CD4-positive, alpha-beta T cell treated with Interleukin-6 at 100 ng/mL for 8 hours (primary cell): ENCODE results near the gene ANTXR2.

ENCODE experiments used
- DNase-seq: peaks from one replicate; pipeline ENCODE4 v3.0.0-alpha.2; 2020; ENCODE audit warnings: mixed read lengths, low spot score

The ANTXR2 gene

GRCh38 chr4:79983431-79983830, 89.6 kb downstream of the ANTXR2 start:
- DNase-seq: no peak

GRCh38 chr4:79982601-79983322, 90.3 kb downstream of the ANTXR2 start:
- DNase-seq: no peak

- no peak for DNase-seq
Measured at GRCh38 chr4:79980448-79980847, 92.6 kb downstream of the ANTXR2 start.

GRCh38 chr4:79979785-79980437, 93.1 kb downstream of the ANTXR2 start:
- DNase-seq: no peak

GRCh38 chr4:79977131-79977840, 95.7 kb downstream of the ANTXR2 start:
- DNase-seq: no peak

GRCh38 chr4:79964400-79965211, 108.4 kb downstream of the ANTXR2 start:
- DNase-seq: no peak

- no peak for DNase-seq
Measured at GRCh38 chr4:79964020-79964399, 109.0 kb downstream of the ANTXR2 start.

- no peak for DNase-seq
Measured at GRCh38 chr4:79959652-79960051, 113.4 kb downstream of the ANTXR2 start.

GRCh38 chr4:79958466-79959264, 114.4 kb downstream of the ANTXR2 start:
- DNase-seq: no peak

- DNase-seq: no peak
Measured at GRCh38 chr4:79949178-79949577, 123.9 kb downstream of the ANTXR2 start.

- DNase-seq: no peak
Measured at GRCh38 chr4:79948739-79949138, 124.3 kb downstream of the ANTXR2 start.

- no peak for DNase-seq
Measured at GRCh38 chr4:79948261-79948660, 124.8 kb downstream of the ANTXR2 start.

- DNase-seq: no peak
Measured at GRCh38 chr4:79947386-79947785, 125.6 kb downstream of the ANTXR2 start.

GRCh38 chr4:79935274-79935673, 137.8 kb downstream of the ANTXR2 start:
- DNase-seq: no peak

GRCh38 chr4:79934660-79935059, 138.4 kb downstream of the ANTXR2 start:
- DNase-seq: no peak

GRCh38 chr4:79927931-79928330, 145.1 kb downstream of the ANTXR2 start:
- no peak for DNase-seq

GRCh38 chr4:79923281-79923680, 149.7 kb downstream of the ANTXR2 start:
- no peak for DNase-seq

- DNase-seq: no peak
Measured at GRCh38 chr4:79922011-79922410, 151.0 kb downstream of the ANTXR2 start.

GRCh38 chr4:79920163-79920853, 152.7 kb downstream of the ANTXR2 start:
- DNase-seq: no peak

GRCh38 chr4:79918292-79918691, 154.7 kb downstream of the ANTXR2 start:
- DNase-seq: no peak

- peak; percentile 35 for DNase-seq
Measured at GRCh38 chr4:79917246-79917645, 155.8 kb downstream of the ANTXR2 start.
